GM12878 (cell line): ENCODE measurements around the gene THAP7. TPM values are rescaled to one million over a fixed set of nuclear protein-coding genes. Genes with fewer than 3 reads are reported as not detected.

Experiments
- ATAC-seq: fragments of 200-7000 bp; cut with Tn5 transposase; 3 replicates; pipeline ENCODE4 v1.9.1; 2020; ENCODE audit warnings: mild to moderate bottlenecking, moderate library complexity
- BruUV-seq: library from RNA; stranded (reverse); fragments of 400-500 nt; replicated peaks from 2 replicates; lab custom pipeline; 2021; lab: Mats Ljungman, UMichigan
- CTCF ChIA-PET: fragments of 300-600 bp; sonication (Branson Sonifier 250); formaldehyde crosslinking; extraction: SDS; loops from one replicate; lab custom pipeline; 2021; ENCODE audit warnings: inconsistent platforms; lab: Yijun Ruan, JAX
- POLR2A ChIA-PET: fragments of 350-600 bp; formaldehyde crosslinking; extraction: SDS; loops from one replicate; lab custom pipeline; 2021; ENCODE audit warnings: inconsistent platforms; lab: Charles Lee
- RAD21 ChIA-PET: fragments of 300-600 bp; sonication (Branson Sonifier 250); formaldehyde crosslinking; loops from one replicate; lab custom pipeline; 2023; ENCODE audit warnings: antibody characterized with exemption; ENCODE audit not compliant: unreplicated experiment; lab: Charles Lee
- SMC1A ChIA-PET: fragments of 300-600 bp; sonication (Branson Sonifier 250); formaldehyde crosslinking; loops from one replicate; lab custom pipeline; 2023; ENCODE audit not compliant: unreplicated experiment, uncharacterized antibody; lab: Charles Lee
- DNase-seq: peaks from one replicate; pipeline ENCODE4 v3.0.0-alpha.2; 2011; ENCODE audit warnings: low read depth, low spot score
- FAIRE-seq: peaks from 3 replicates; lab custom pipeline; 2011; peaks lifted over from hg19 to GRCh38; lab: Jason Lieb, UNC
- H2AFZ ChIP-seq: 2 replicates; pipeline ENCODE4 v1.6.0; 2011; ENCODE audit warnings: low read depth, low read length, control low read depth; ENCODE audit not compliant: control insufficient read depth
- H3K27ac ChIP-seq: 2 replicates; pipeline ENCODE4 v1.5.1; 2011; ENCODE audit warnings: control low read depth; ENCODE audit not compliant: control insufficient read depth, insufficient read depth
- H3K27me3 ChIP-seq, 2 experiments: replicated peaks in 1 of 2; 2 replicates each; pipeline versions ENCODE4 v1.6.0 to v1.6.1; 2011; ENCODE audit warnings: low read length in 1 of 2; ENCODE audit not compliant: control insufficient read depth in 2 of 2, insufficient read depth in 2 of 2
- H3K36me3 ChIP-seq, 2 experiments: 2 replicates each; pipeline ENCODE4 v1.5.1; 2011; ENCODE audit warnings: low read length in 1 of 2; ENCODE audit not compliant: control insufficient read depth in 2 of 2, insufficient read depth in 2 of 2
- H3K4me1 ChIP-seq: 2 replicates; pipeline ENCODE4 v1.6.1; 2011; ENCODE audit warnings: mild to moderate bottlenecking, low read length, moderate library complexity, mixed read lengths; ENCODE audit not compliant: control insufficient read depth, insufficient read depth
- H3K4me2 ChIP-seq: 2 replicates; pipeline ENCODE4 v1.6.0; 2011; ENCODE audit warnings: control low read depth; ENCODE audit not compliant: control insufficient read depth, insufficient read depth
- H3K4me3 ChIP-seq: fragments of 200-600 bp; sonication (generic); 2 replicates; pipeline ENCODE4 v1.5.1; 2016
- H3K79me2 ChIP-seq: 2 replicates; pipeline ENCODE4 v1.6.0; 2011; ENCODE audit warnings: low read length; ENCODE audit not compliant: control insufficient read depth, insufficient read depth
- H3K9ac ChIP-seq: 2 replicates; pipeline ENCODE4 v1.8.0; 2011; ENCODE audit warnings: low read length, control low read depth, mixed read lengths; ENCODE audit not compliant: control insufficient read depth, insufficient read depth
- H3K9me3 ChIP-seq: replicated peaks from 3 replicates; pipeline ENCODE4 v1.5.1; 2011; ENCODE audit warnings: mild to moderate bottlenecking, low read length; ENCODE audit not compliant: control insufficient read depth, insufficient read depth
- H4K20me1 ChIP-seq: 2 replicates; pipeline ENCODE4 v1.6.0; 2011; ENCODE audit not compliant: control insufficient read depth, insufficient read depth
- CHD1 ChIP-seq: IDR thresholded peaks from 2 replicates; pipeline ENCODE4 v1.6.1; 2012; ENCODE audit warnings: low read depth, low read length, improper control_type of control experiment
- IKZF2 ChIP-seq, 2 experiments: fragments of 450-650 bp; IDR thresholded peaks; 2 replicates each; pipeline ENCODE4 v1.6.1; 2017; ENCODE audit warnings: mild to moderate bottlenecking in 2 of 2, moderate library complexity in 2 of 2
- IRF5 ChIP-seq: fragments of 450-650 bp; IDR thresholded peaks from 2 replicates; pipeline ENCODE4 v1.6.1; 2017; ENCODE audit warnings: borderline replicate concordance
- MTA2 ChIP-seq: fragments of 450-650 bp; IDR thresholded peaks from 2 replicates; pipeline ENCODE4 v1.6.1; 2016; ENCODE audit warnings: low read depth, mild to moderate bottlenecking, moderate library complexity
- NFXL1 ChIP-seq: fragments of 450-650 bp; IDR thresholded peaks from 2 replicates; pipeline ENCODE4 v1.6.1; 2017; ENCODE audit warnings: antibody characterized with exemption, mild to moderate bottlenecking, borderline replicate concordance
- NR2F1 ChIP-seq: fragments of 450-650 bp; conservative IDR thresholded peaks from 2 replicates; pipeline ENCODE4 v1.6.1; 2017; ENCODE audit warnings: mild to moderate bottlenecking
- SMARCA5 ChIP-seq: fragments of 450-650 bp; IDR thresholded peaks from 2 replicates; pipeline ENCODE4 v1.6.1; 2017; ENCODE audit warnings: mild to moderate bottlenecking
- SMC3 ChIP-seq: IDR thresholded peaks from 2 replicates; pipeline ENCODE4 v1.6.1; 2011; ENCODE audit warnings: low read length, improper control_type of control experiment, borderline replicate concordance
- SP1 ChIP-seq: IDR thresholded peaks from one replicate; pipeline ENCODE4 v1.6.1; 2011; ENCODE audit warnings: low read depth, low read length
- TCF12 ChIP-seq: IDR thresholded peaks from 2 replicates; pipeline ENCODE4 v1.6.1; 2011; ENCODE audit warnings: low read depth, mild to moderate bottlenecking, low read length
- ZBTB33 ChIP-seq: fragments of 450-650 bp; IDR thresholded peaks from 2 replicates; pipeline ENCODE4 v1.6.1; 2017; ENCODE audit warnings: mild to moderate bottlenecking
- ZSCAN29 ChIP-seq: fragments of 450-650 bp; IDR thresholded peaks from 2 replicates; pipeline ENCODE4 v1.6.1; 2017; ENCODE audit warnings: mild to moderate bottlenecking, moderate library complexity
- WGBS: methylation state at CpG from one replicate; pipeline ENCODE4 v1.1.6; 2016; ENCODE audit warnings: low lambda C conversion rate; ENCODE audit not compliant: insufficient replicate concordance, insufficient coverage; ENCODE audit errors: missing lambda C conversion rate; 5-methylcytosine and 5-hydroxymethylcytosine counted together
- in situ Hi-C: fragments of 300-500 bp; cut with MboI; formaldehyde crosslinking; loops from 9 replicates; pipeline ENCODE4 v1.14.3; 2018; ENCODE audit warnings: mixed read lengths
- intact Hi-C: fragments of 100-400 bp; cut with micrococcal nuclease; formaldehyde crosslinking; loops from one replicate; pipeline ENCODE4 v1.14.2; 2022; ENCODE audit not compliant: unreplicated experiment
- polyA plus RNA-seq, 11 experiments: library from polyadenylated mRNA; depleted of rRNA in 4 of 11; unstranded in 6 of 11; stranded (reverse) in 5 of 11; fragments of >200 nt; fragmentation: Nextera tagmentation in 4 of 11; fragmentation: Illumina TruSeq in 1 of 11; extraction: Ambion mirVana in 4 of 11; extraction: Trizol in 1 of 11; gene quantifications; 1 replicate in 1 of 11; 2 replicates in 10 of 11; pipeline versions ENCODE4 v1.2.1 to v1.2.3, GENCODE V29; 2011 to 2016; ENCODE audit warnings: inconsistent platforms in 2 of 11, missing spikeins in 2 of 11, low read depth in 1 of 11
- total RNA-seq, 4 experiments: library from RNA; depleted of rRNA in 3 of 4; stranded (reverse); fragments of >200 nt in 3 of 4; fragmentation: Illumina TruSeq in 1 of 4; extraction: Trizol in 1 of 4; gene quantifications; 2 replicates each; pipeline versions ENCODE4 v1.2.1 to v1.2.3, GENCODE V29; 2013 to 2021

Gene THAP7
- total and polyA plus RNA-seq, 10 of the 15 experiments (the other 5 are each of a cell fraction or from before 2014, with no cell fraction given) = 0.66 to 58.3 (median 26.3) TPM

GRCh38 chr22:20977516-20978170, 24.3 kb downstream of the THAP7 start:
- Histone ChIP-seq H3K4me2 (no peak overlapping the region), H3K36me3 (no peaks in the 10 kb centered on the region)
- no peak for ATAC-seq
- no peak for TF ChIP-seq CHD1
- TF ChIP-seq SMC3 = no peak
- no peak for TF ChIP-seq NFXL1
- TF ChIP-seq MTA2 = no peak
- TF ChIP-seq IRF5 = no peak
- no peak for TF ChIP-seq ZSCAN29
- TF ChIP-seq ZBTB33 = no peak
- no peak for TF ChIP-seq NR2F1
- TF ChIP-seq SMARCA5 = no peak
- TF ChIP-seq TCF12 = no peak
- no peak for TF ChIP-seq SP1
- no peak for TF ChIP-seq IKZF2 (IDR thresholded peaks at IDR 0.05)
- TF ChIP-seq, all 136 proteins: peak for 0
- intact Hi-C loops (no loop called here), in situ Hi-C loops (no loop called here)
- no TSS peak for BruUV-seq
- no peaks in the 10 kb centered on the region for H3K27me3 ChIP-seq
- CTCF ChIA-PET = interaction anchor here (1.0 kb wide), 1 partner anchor 92 kb away, joined by 3 read pairs; no protein-coding TSS in a partner anchor
- peaks cover 11% of the 10 kb centered on the region for H3K79me2 ChIP-seq
- RAD21 ChIA-PET = no interaction called here
- SMC1A ChIA-PET = no interaction called here
- FAIRE-seq (no peak), DNase-seq (no peak)
- POLR2A ChIA-PET = no interaction called here
- 79% methylated on average over 17 of the region's 17 CpGs for WGBS
- H3K9ac ChIP-seq = no peak overlapping the region
- H2AFZ ChIP-seq = no peak overlapping the region
- H4K20me1 ChIP-seq = no peaks in the 10 kb centered on the region
- no peak overlapping the region for H3K27ac ChIP-seq
- H3K4me3 ChIP-seq = no peak overlapping the region
- peaks cover 5% of the 10 kb centered on the region; the same call in 1 of the 2 replicates for H3K4me1 ChIP-seq
- peaks cover 6% of the 10 kb centered on the region; the same call in 2 of the 3 replicates for H3K9me3 ChIP-seq
